ENCODE measurements around the gene FHOD3.

FHOD3 gene

DNA sequence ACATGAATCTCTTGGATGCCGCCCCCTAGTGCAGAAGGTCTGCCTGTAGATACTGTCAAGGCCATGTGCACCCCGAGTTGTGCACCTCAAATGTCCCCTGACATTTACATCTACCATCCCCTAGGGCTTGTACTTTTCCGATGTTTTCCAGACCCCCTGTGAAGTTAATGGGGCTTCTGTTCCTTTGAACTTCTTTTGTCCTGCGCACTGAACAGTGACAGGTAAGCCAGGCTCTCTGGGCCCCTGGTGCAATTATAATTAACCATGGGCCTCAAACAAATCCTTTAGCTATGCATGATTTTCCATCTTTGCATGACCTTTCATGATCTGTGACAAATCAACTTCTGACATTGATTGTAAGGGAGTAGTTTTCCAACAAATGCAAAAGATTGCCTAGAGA lies 158.4 kb downstream of the FHOD3 start:
- no peak overlapping the region for H3K4me3 ChIP-seq (ENCODE audit: low read depth, low read length)
- TF ChIP-seq, protein P1, sequence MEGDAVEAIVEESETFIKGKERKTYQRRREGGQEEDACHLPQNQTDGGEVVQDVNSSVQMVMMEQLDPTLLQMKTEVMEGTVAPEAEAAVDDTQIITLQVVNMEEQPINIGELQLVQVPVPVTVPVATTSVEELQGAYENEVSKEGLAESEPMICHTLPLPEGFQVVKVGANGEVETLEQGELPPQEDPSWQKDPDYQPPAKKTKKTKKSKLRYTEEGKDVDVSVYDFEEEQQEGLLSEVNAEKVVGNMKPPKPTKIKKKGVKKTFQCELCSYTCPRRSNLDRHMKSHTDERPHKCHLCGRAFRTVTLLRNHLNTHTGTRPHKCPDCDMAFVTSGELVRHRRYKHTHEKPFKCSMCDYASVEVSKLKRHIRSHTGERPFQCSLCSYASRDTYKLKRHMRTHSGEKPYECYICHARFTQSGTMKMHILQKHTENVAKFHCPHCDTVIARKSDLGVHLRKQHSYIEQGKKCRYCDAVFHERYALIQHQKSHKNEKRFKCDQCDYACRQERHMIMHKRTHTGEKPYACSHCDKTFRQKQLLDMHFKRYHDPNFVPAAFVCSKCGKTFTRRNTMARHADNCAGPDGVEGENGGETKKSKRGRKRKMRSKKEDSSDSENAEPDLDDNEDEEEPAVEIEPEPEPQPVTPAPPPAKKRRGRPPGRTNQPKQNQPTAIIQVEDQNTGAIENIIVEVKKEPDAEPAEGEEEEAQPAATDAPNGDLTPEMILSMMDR (IDR thresholded peaks at IDR 0.05; ENCODE audit: insufficient read depth, low read depth, low read length, missing control alignments), result peak; percentile 2
- no peak for DNase-seq (ENCODE audit: low read depth)

GRCh38 chr18:36456622-36457021 lies 159.1 kb downstream of the FHOD3 start:
- H3K4me3 ChIP-seq (ENCODE audit: low read depth, low read length), result no peak overlapping the region
- TF ChIP-seq, protein P1 (IDR thresholded peaks at IDR 0.05; ENCODE audit: insufficient read depth, low read depth, low read length, missing control alignments), result no peak
- DNase-seq (ENCODE audit: low read depth), result no peak

DNA sequence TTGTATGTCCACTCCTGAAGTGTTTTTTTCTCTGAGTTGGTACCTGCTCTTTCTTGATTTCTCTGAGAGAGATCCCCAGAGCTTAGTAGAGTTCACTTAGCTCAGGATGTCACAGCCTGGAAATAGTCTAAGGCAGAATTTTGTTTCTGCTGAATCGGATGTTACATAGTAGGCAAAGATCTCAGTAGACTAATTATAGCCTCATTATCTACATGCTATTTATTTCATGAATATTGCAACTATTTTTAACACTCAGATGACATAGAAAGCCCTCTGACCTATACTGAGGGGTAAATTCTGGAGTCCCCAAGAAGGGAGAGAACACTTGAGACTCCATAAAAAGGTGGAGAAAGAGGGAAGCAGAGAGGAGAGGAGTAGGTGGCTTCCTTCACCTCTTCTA lies 160.2 kb downstream of the FHOD3 start:
- no peak for DNase-seq (ENCODE audit: low read depth)
- TF ChIP-seq, protein P1 (IDR thresholded peaks at IDR 0.05; ENCODE audit: insufficient read depth, low read depth, low read length, missing control alignments), result no peak
- no peak overlapping the region for H3K4me3 ChIP-seq (ENCODE audit: low read depth, low read length)

DNA sequence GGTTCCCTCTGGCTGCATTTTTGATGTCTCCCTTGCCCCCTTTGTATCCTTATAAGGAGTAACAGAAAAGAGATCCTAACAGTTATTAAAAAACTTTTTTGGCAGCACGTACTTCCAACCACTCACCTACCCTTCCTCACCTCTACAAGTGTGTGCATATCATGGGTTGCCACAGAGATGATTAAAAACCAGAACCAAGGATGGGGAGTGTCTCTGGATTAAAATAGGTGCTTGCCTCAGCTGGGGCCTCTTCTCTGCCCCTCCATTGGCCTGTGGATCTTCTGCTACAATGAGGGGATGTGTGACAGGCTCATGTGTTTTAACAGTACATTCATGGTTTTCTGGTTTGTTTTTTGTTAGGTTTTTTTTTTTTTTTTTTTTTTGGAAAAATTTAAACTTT lies 160.8 kb downstream of the FHOD3 start:
- TF ChIP-seq, protein P1 (IDR thresholded peaks at IDR 0.05; ENCODE audit: insufficient read depth, low read depth, low read length, missing control alignments), result no peak
- no peak overlapping the region for H3K4me3 ChIP-seq (ENCODE audit: low read depth, low read length)
- DNase-seq (ENCODE audit: low read depth), result no peak

- no peak for DNase-seq (ENCODE audit: low read depth)
- no peak overlapping the region for H3K4me3 ChIP-seq (ENCODE audit: low read depth, low read length)
- TF ChIP-seq, protein P1 (IDR thresholded peaks at IDR 0.05; ENCODE audit: insufficient read depth, low read depth, low read length, missing control alignments), result no peak
Observed at GRCh38 chr18:36459203-36459602, 161.7 kb downstream of the FHOD3 start.

GRCh38 chr18:36459786-36460185 lies 162.3 kb downstream of the FHOD3 start:
- TF ChIP-seq, protein P1 (IDR thresholded peaks at IDR 0.05; ENCODE audit: insufficient read depth, low read depth, low read length, missing control alignments), result no peak
- DNase-seq (ENCODE audit: low read depth), result no peak
- H3K4me3 ChIP-seq (ENCODE audit: low read depth, low read length), result no peak overlapping the region

DNA sequence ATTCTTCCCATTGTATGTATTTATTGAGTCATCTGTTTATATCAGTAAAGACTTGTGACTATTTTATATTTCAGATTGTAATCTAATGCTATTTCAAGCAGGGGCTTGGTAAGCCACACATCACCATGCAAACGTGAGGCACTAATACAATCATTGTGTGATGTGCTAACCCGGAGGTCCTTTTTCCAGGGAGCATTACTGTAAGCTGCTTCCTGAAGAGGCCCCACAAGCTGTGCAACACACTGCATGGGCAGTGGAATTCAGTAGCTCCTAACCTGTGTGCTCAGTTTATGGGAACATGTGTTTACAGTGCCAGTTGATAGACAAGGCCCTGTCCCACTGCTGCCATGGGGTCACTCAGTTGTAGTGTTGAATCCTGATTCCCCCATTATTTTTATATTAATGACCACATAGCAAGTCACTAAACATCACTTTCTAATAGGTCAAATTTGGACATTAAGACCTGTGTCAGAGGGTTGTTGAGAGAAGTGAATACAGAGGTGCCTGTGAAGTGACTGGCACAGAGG lies 162.9 kb downstream of the FHOD3 start:
- H3K4me3 ChIP-seq (ENCODE audit: low read depth, low read length), result no peak overlapping the region
- DNase-seq (ENCODE audit: low read depth), result no peak
- TF ChIP-seq, protein P1 (IDR thresholded peaks at IDR 0.05; ENCODE audit: insufficient read depth, low read depth, low read length, missing control alignments), result no peak
